SK-N-SH (cell line): ENCODE data around the gene CCDC34. TPM values are rescaled to one million over a fixed set of nuclear protein-coding genes. Genes with fewer than 3 reads are reported as not detected.

Experiments used
- CTCF ChIA-PET: fragments of 300-600, 350-600 bp; formaldehyde crosslinking; extraction: SDS; loops from one replicate; lab custom pipeline; 2021; lab: Yijun Ruan, JAX
- POLR2A ChIA-PET: fragments of 350-600 bp; sonication (Branson Sonifier 250); formaldehyde crosslinking; extraction: SDS; loops from one replicate; lab custom pipeline; 2020; ENCODE audit warnings: antibody characterized with exemption, inconsistent platforms; lab: Yijun Ruan, JAX
- DNase-seq: peaks from one replicate; pipeline ENCODE4 v3.0.0; 2012
- H2AFZ ChIP-seq: fragments of 200-600 bp; sonication (generic); 2 replicates; pipeline ENCODE4 v1.8.1; 2016; ENCODE audit warnings: antibody characterized with exemption, mild to moderate bottlenecking, low read depth
- H3F3A ChIP-seq: fragments of 200-600 bp; sonication (generic); replicated peaks from 2 replicates; pipeline ENCODE3; 2016; ENCODE audit warnings: antibody characterized with exemption, mild to moderate bottlenecking; ENCODE audit not compliant: insufficient read depth
- H3K27ac ChIP-seq, 2 experiments: fragments of 200-500 bp in 1 of 2; fragments of 200-600 bp in 1 of 2; sonication (Bioruptor generic) in 1 of 2; sonication (generic), shearing (Covaris generic) in 1 of 2; 2 replicates each; pipeline versions ENCODE4 v1.5.1 to v1.6.1; 2014 to 2016; ENCODE audit warnings: low read depth in 2 of 2, inconsistent platforms in 1 of 2, low read length in 1 of 2, mild to moderate bottlenecking in 1 of 2, mixed read lengths in 1 of 2
- H3K27me3 ChIP-seq: fragments of 200-600 bp; sonication (generic), shearing (Covaris generic); 2 replicates; pipeline ENCODE4 v1.6.1; 2016; ENCODE audit warnings: mixed run types; ENCODE audit not compliant: insufficient read depth
- H3K36me3 ChIP-seq, 2 experiments: fragments of 200-500 bp in 1 of 2; fragments of 200-600 bp in 1 of 2; sonication (Bioruptor generic) in 1 of 2; sonication (generic) in 1 of 2; replicated peaks in 1 of 2; 2 replicates each; pipeline versions ENCODE3 to v1.5.1; 2014 to 2016; ENCODE audit warnings: low read length in 1 of 2, mild to moderate bottlenecking in 1 of 2; ENCODE audit not compliant: insufficient read depth in 2 of 2, control insufficient read depth in 1 of 2
- H3K4me1 ChIP-seq, 2 experiments: fragments of 200-500 bp in 1 of 2; fragments of 200-600 bp in 1 of 2; sonication (Bioruptor generic) in 1 of 2; sonication (generic), shearing (Covaris generic) in 1 of 2; 2 replicates each; pipeline versions ENCODE4 v1.5.1 to v1.6.1; 2014 to 2016; ENCODE audit warnings: low read depth in 1 of 2, low read length in 1 of 2, mixed run types in 1 of 2; ENCODE audit not compliant: insufficient read depth in 2 of 2, control insufficient read depth in 1 of 2
- H3K4me2 ChIP-seq: fragments of 200-600 bp; sonication (generic), shearing (Covaris generic); 2 replicates; pipeline ENCODE4 v1.6.1; 2017; ENCODE audit warnings: mixed run types
- H3K4me3 ChIP-seq, 2 experiments: fragments of 200-500 bp in 1 of 2; fragments of 200-600 bp in 1 of 2; sonication (Bioruptor generic) in 1 of 2; sonication (generic), shearing (Covaris generic) in 1 of 2; 2 replicates each; pipeline versions ENCODE4 v1.5.1 to v1.8.1; 2014 to 2016; ENCODE audit warnings: low read depth in 2 of 2, inconsistent platforms in 1 of 2, low read length in 1 of 2, mild to moderate bottlenecking in 1 of 2, mixed read lengths in 1 of 2, moderate library complexity in 1 of 2
- H3K79me2 ChIP-seq: fragments of 200-600 bp; sonication (generic); 2 replicates; pipeline ENCODE4 v1.8.1; 2017; ENCODE audit warnings: mild to moderate bottlenecking; ENCODE audit not compliant: insufficient read depth
- H3K9ac ChIP-seq: fragments of 200-600 bp; sonication (generic); 2 replicates; pipeline ENCODE4 v1.6.1; 2017; ENCODE audit warnings: mixed run types
- H3K9me2 ChIP-seq: fragments of 200-600 bp; sonication (generic); 2 replicates; pipeline ENCODE4 v1.6.1; 2017; ENCODE audit warnings: mixed run types
- H3K9me3 ChIP-seq: fragments of 200-600 bp; sonication (generic); 2 replicates; pipeline ENCODE4 v1.6.1; 2017; ENCODE audit warnings: mixed run types, mild to moderate bottlenecking, moderate library complexity
- H4K20me1 ChIP-seq: fragments of 200-600 bp; sonication (generic); 2 replicates; pipeline ENCODE4 v1.6.1; 2017; ENCODE audit warnings: mild to moderate bottlenecking, mixed run types; ENCODE audit not compliant: insufficient read depth
- ELF1 ChIP-seq: IDR thresholded peaks from 2 replicates; pipeline ENCODE4 v1.4.0; 2012
- EZH2phosphoT487 ChIP-seq: fragments of 200-600 bp; sonication (generic); IDR thresholded peaks from 2 replicates; pipeline ENCODE4 v1.6.1; 2017; ENCODE audit warnings: low read depth, mixed run types, mild to moderate bottlenecking, antibody characterized with exemption, moderate library complexity, borderline replicate concordance
- FOXJ3 ChIP-seq: sonication (generic); formaldehyde crosslinking; IDR thresholded peaks from 2 replicates; pipeline ENCODE4 v1.5.1; 2020; ENCODE audit warnings: mild to moderate bottlenecking, missing genetic modification reagents
- IRF3 ChIP-seq: fragments of 150-350 bp; IDR thresholded peaks from 2 replicates; pipeline ENCODE4 v1.6.1; 2016; ENCODE audit warnings: mild to moderate bottlenecking, low read depth, low read length
- JUND ChIP-seq: IDR thresholded peaks from 2 replicates; pipeline ENCODE4 v1.4.0; 2012
- MEF2A ChIP-seq: IDR thresholded peaks from 2 replicates; pipeline ENCODE4 v1.4.0; 2012; ENCODE audit warnings: low read depth, borderline replicate concordance
- MXI1 ChIP-seq: IDR thresholded peaks from 2 replicates; pipeline ENCODE4 v1.6.1; 2012; ENCODE audit warnings: mild to moderate bottlenecking, low read depth, low read length, improper control_type of control experiment
- NRF1 ChIP-seq: IDR thresholded peaks from 2 replicates; pipeline ENCODE4 v1.6.1; 2012; ENCODE audit warnings: low read depth, mild to moderate bottlenecking, low read length
- REST ChIP-seq: IDR thresholded peaks from 2 replicates; pipeline ENCODE4 v1.6.1; 2012; ENCODE audit warnings: mild to moderate bottlenecking, low read depth, low read length, moderate library complexity
- RFX5 ChIP-seq: IDR thresholded peaks from 2 replicates; pipeline ENCODE4 v1.6.1; 2012; ENCODE audit warnings: mild to moderate bottlenecking, improper control_type of control experiment, low read length
- RXRA ChIP-seq: IDR thresholded peaks from 2 replicates; pipeline ENCODE4 v1.4.0; 2012; ENCODE audit warnings: low read depth, mild to moderate bottlenecking, borderline replicate concordance
- SMC3 ChIP-seq: IDR thresholded peaks from 2 replicates; pipeline ENCODE4 v1.6.1; 2012; ENCODE audit warnings: low read depth, low read length, improper control_type of control experiment
- TCF12 ChIP-seq: IDR thresholded peaks from 2 replicates; pipeline ENCODE4 v1.4.0; 2012
- TEAD4 ChIP-seq: IDR thresholded peaks from 2 replicates; pipeline ENCODE4 v1.4.0; 2012; ENCODE audit warnings: mild to moderate bottlenecking, borderline replicate concordance; ENCODE audit not compliant: insufficient read depth
- USF1 ChIP-seq: IDR thresholded peaks from 2 replicates; pipeline ENCODE4 v1.4.0; 2012; ENCODE audit warnings: low read depth, borderline replicate concordance
- WGBS: methylation state at CpG from one replicate; pipeline ENCODE4 v1.1.6; 2017; ENCODE audit warnings: low lambda C conversion rate; 5-methylcytosine and 5-hydroxymethylcytosine counted together
- polyA plus RNA-seq, 3 experiments: library from polyadenylated mRNA; depleted of rRNA; stranded (reverse); fragments of >200 nt; gene quantifications; 2 replicates each; pipeline ENCODE4 v1.2.3, GENCODE V29; 2012

Gene CCDC34
- polyA plus RNA-seq, 1 of the 3 experiments (the other 2 are of a cell fraction) = 6.7 TPM

- Histone ChIP-seq H3K4me3 (no peak overlapping the region), H3K27ac (no peak overlapping the region), H3F3A (peaks cover 4% of the 10 kb centered on the region), H3K4me2 (no peak overlapping the region), H3K9me3 (no peaks in the 10 kb centered on the region), H3K27me3 (no peaks in the 10 kb centered on the region), H3K36me3 (no peaks in the 10 kb centered on the region), H2AFZ (no peak overlapping the region), H3K79me2 (no peaks in the 10 kb centered on the region), H4K20me1 (no peaks in the 10 kb centered on the region), H3K9me2 (no peaks in the 10 kb centered on the region), H3K9ac (no peak overlapping the region), H3K4me1 (peaks cover 12 to 15% of the 10 kb centered on the region in 2 experiments)
- ChIA-PET CTCF (interaction anchor here (5.1 kb wide), 1 partner anchor 16 kb away, joined by 27 read pairs; no protein-coding TSS in a partner anchor), POLR2A (no interaction called here)
- no peak for DNase-seq
- WGBS = 83% methylated on average over 2 of the region's 2 CpGs
- TF ChIP-seq IRF3 = no peak
- TF ChIP-seq REST = no peak
- no peak for TF ChIP-seq USF1
Measured at GRCh38 chr11:27312110-27312509, 50.9 kb downstream of the CCDC34 start.

- ChIA-PET CTCF (interaction anchor here (0.6 to 5.1 kb wide), 2 partner anchors 15 to 1013 kb away, joined by 3 to 27 read pairs; no protein-coding TSS in a partner anchor), POLR2A (no interaction called here)
- DNase-seq = no peak
- Histone ChIP-seq H3K9me3 (no peaks in the 10 kb centered on the region), H3K9me2 (no peaks in the 10 kb centered on the region), H3K4me2 (no peak overlapping the region), H3K27ac (no peak overlapping the region), H3K4me1 (peaks cover 12 to 13% of the 10 kb centered on the region in 2 experiments), H3F3A (peaks cover 4% of the 10 kb centered on the region), H3K9ac (no peak overlapping the region), H3K27me3 (no peaks in the 10 kb centered on the region), H4K20me1 (no peaks in the 10 kb centered on the region), H3K4me3 (no peak overlapping the region), H3K36me3 (no peaks in the 10 kb centered on the region), H2AFZ (no peak overlapping the region), H3K79me2 (no peaks in the 10 kb centered on the region)
- TF ChIP-seq MXI1 (no peak), NRF1 (no peak), FOXJ3 (CRISPR knock-in tag) (no peak), USF1 (no peak), EZH2phosphoT487 (no peak), IRF3 (no peak), ELF1 (no peak), RFX5 (no peak), JUND (no peak), TCF12 (no peak), TEAD4 (no peak), MEF2A (no peak), RXRA (no peak), SMC3 (no peak)
Measured at GRCh38 chr11:27310707-27311106, 52.3 kb downstream of the CCDC34 start.
